HepG2 (cell line): ENCODE results near the gene ANKRD44. TPM values are rescaled to one million over a fixed set of nuclear protein-coding genes. Genes with fewer than 3 reads are reported as not detected.
A peak's percentile ranks its signal among the peaks of the same experiment; 100 is the strongest.

ENCODE experiments used
- ATAC-seq: fragments of 200-7000 bp; cut with Tn5 transposase; 3 replicates; pipeline ENCODE4 v1.9.1; 2020; ENCODE audit warnings: mild to moderate bottlenecking, moderate library complexity
- BruUV-seq: library from RNA; stranded (reverse); fragments of 400-500 nt; replicated peaks from 2 replicates; lab custom pipeline; 2021; lab: Mats Ljungman, UMichigan
- CTCF ChIA-PET: fragments of 300-600 bp; formaldehyde crosslinking; extraction: SDS; loops from one replicate; lab custom pipeline; 2021; ENCODE audit warnings: low total read pairs, inconsistent platforms, low intra/inter-chr PET ratio; lab: Yijun Ruan, JAX
- POLR2A ChIA-PET: fragments of 350-600 bp; sonication (Branson Sonifier 250); formaldehyde crosslinking; loops from one replicate; lab custom pipeline; 2020; ENCODE audit warnings: antibody characterized with exemption, inconsistent platforms; lab: Yijun Ruan, JAX
- DNase-seq: peaks from one replicate; pipeline ENCODE4 v3.0.0-alpha.2; 2015; ENCODE audit warnings: low spot score
- FAIRE-seq: peaks from 3 replicates; lab custom pipeline; 2011; peaks lifted over from hg19 to GRCh38; lab: Jason Lieb, UNC
- H2AFZ ChIP-seq: one replicate; pipeline ENCODE4 v1.6.1; 2011; ENCODE audit warnings: low read length, inconsistent platforms
- H3K27ac ChIP-seq: fragments of 300-600 bp; 3 replicates; pipeline ENCODE4 v1.8.0; 2011; ENCODE audit warnings: mixed run types, mild to moderate bottlenecking, mixed read lengths, low read length, inconsistent platforms; ENCODE audit not compliant: insufficient read depth; ENCODE audit errors: extremely low read length
- H3K27me3 ChIP-seq, 2 experiments: fragments of 200-600 bp in 1 of 2; 2 replicates in 1 of 2; 3 replicates in 1 of 2; pipeline versions ENCODE4 v1.6.0 to v1.8.0; 2011; ENCODE audit warnings: low read length in 2 of 2, mild to moderate bottlenecking in 2 of 2, moderate library complexity in 2 of 2, inconsistent platforms in 1 of 2; ENCODE audit not compliant: insufficient read depth in 2 of 2, control insufficient read depth in 1 of 2
- H3K36me3 ChIP-seq, 2 experiments: fragments of 200-600 bp in 1 of 2; replicated peaks in 1 of 2; 2 replicates in 1 of 2; 3 replicates in 1 of 2; pipeline versions ENCODE4 v1.5.1 to v1.8.0; 2011; ENCODE audit warnings: low read length in 2 of 2, inconsistent platforms in 1 of 2; ENCODE audit not compliant: insufficient read depth in 2 of 2, control insufficient read depth in 1 of 2
- H3K4me1 ChIP-seq: 2 replicates; pipeline ENCODE4 v1.5.1; 2012; ENCODE audit warnings: low read length, inconsistent platforms; ENCODE audit not compliant: insufficient read depth
- H3K4me2 ChIP-seq: 2 replicates; pipeline ENCODE4 v1.6.0; 2011; ENCODE audit warnings: low read depth, low read length, inconsistent platforms
- H3K4me3 ChIP-seq, 3 experiments: fragments of 200-600 bp in 1 of 3; sonication (generic), shearing (Covaris generic) in 1 of 3; replicated peaks in 1 of 3; 2 replicates each; pipeline ENCODE4 v1.5.1; 2011 to 2016; ENCODE audit warnings: low read length in 3 of 3, inconsistent platforms in 2 of 3, low read depth in 2 of 3, mild to moderate bottlenecking in 2 of 3, control low read depth in 1 of 3, mixed read lengths in 1 of 3; ENCODE audit not compliant: insufficient read depth in 1 of 3
- H3K79me2 ChIP-seq: one replicate; pipeline ENCODE4 v1.6.1; 2011; ENCODE audit warnings: low read length, inconsistent platforms; ENCODE audit not compliant: insufficient read depth
- H3K9ac ChIP-seq: 2 replicates; pipeline ENCODE4 v1.6.0; 2011; ENCODE audit warnings: mild to moderate bottlenecking, low read depth, low read length, inconsistent platforms; ENCODE audit not compliant: insufficient read depth
- H3K9me3 ChIP-seq: 2 replicates; pipeline ENCODE4 v1.5.1; 2012; ENCODE audit warnings: mild to moderate bottlenecking, low read length
- H4K20me1 ChIP-seq: 2 replicates; pipeline ENCODE4 v1.6.0; 2011; ENCODE audit warnings: inconsistent platforms, mild to moderate bottlenecking, low read length, moderate library complexity; ENCODE audit not compliant: insufficient read depth
- CTCF ChIP-seq: sonication (generic); formaldehyde crosslinking; IDR thresholded peaks from 2 replicates; pipeline ENCODE4 v1.5.0; 2020; ENCODE audit warnings: mild to moderate bottlenecking, missing genetic modification reagents, moderate library complexity
- HOXD1 ChIP-seq: sonication (generic); formaldehyde crosslinking; IDR thresholded peaks from 2 replicates; pipeline ENCODE4 v1.5.0; 2020; ENCODE audit warnings: missing genetic modification reagents
- MAFF ChIP-seq: IDR thresholded peaks from 2 replicates; pipeline ENCODE4 v1.6.1; 2011; ENCODE audit warnings: low read depth, low read length, improper control_type of control experiment
- MAFK ChIP-seq, 2 experiments: IDR thresholded peaks in 1 of 2; conservative IDR thresholded peaks in 1 of 2; 2 replicates each; pipeline ENCODE4 v1.6.1; 2011; ENCODE audit warnings: improper control_type of control experiment in 2 of 2, low read length in 2 of 2
- SETDB1 ChIP-seq: sonication (generic); formaldehyde crosslinking; IDR thresholded peaks from 2 replicates; pipeline ENCODE4 v1.5.1; 2020; ENCODE audit warnings: missing genetic modification reagents, mild to moderate bottlenecking, borderline replicate concordance
- ZNF460 ChIP-seq: sonication (generic); formaldehyde crosslinking; IDR thresholded peaks from 2 replicates; pipeline ENCODE4 v1.5.1; 2020; ENCODE audit warnings: missing genetic modification reagents, mild to moderate bottlenecking, borderline replicate concordance
- ZNF580 ChIP-seq: IDR thresholded peaks from 2 replicates; pipeline ENCODE4 v1.6.1; 2016; ENCODE audit warnings: low read depth, borderline replicate concordance
- WGBS: methylation state at CpG from one replicate; pipeline ENCODE4 v1.1.6; 2017; ENCODE audit warnings: low lambda C conversion rate; 5-methylcytosine and 5-hydroxymethylcytosine counted together
- in situ Hi-C: cut with HindIII; loops from 2 replicates; pipeline ENCODE4 v1.10.0; 2017; ENCODE audit warnings: low pct_unique_long_range_greater_than_20kb; ENCODE audit not compliant: extremely low pct_ligation_motif_present
- intact Hi-C: fragments of 100-400 bp; cut with micrococcal nuclease; formaldehyde crosslinking; loops from one replicate; pipeline ENCODE4 v1.10.0; 2022; ENCODE audit not compliant: unreplicated experiment
- polyA plus RNA-seq, 8 experiments: library from polyadenylated mRNA; depleted of rRNA in 3 of 8; stranded (reverse) in 7 of 8; unstranded in 1 of 8; fragments of >200 nt; fragmentation: Illumina TruSeq in 4 of 8; extraction: Trizol in 4 of 8; gene quantifications; 2 replicates each; pipeline versions ENCODE4 v1.2.1 to v1.2.3, GENCODE V29; 2011 to 2016; ENCODE audit warnings: low read depth in 4 of 8, missing spikeins in 1 of 8, mixed read lengths in 1 of 8; ENCODE audit not compliant: insufficient read depth in 1 of 8
- total RNA-seq, 5 experiments: library from RNA; depleted of rRNA; stranded (reverse); fragments of >200 nt; fragmentation: Illumina TruSeq; extraction: Trizol; gene quantifications; 2 replicates each; pipeline ENCODE4 v1.2.3, GENCODE V29; 2016; ENCODE audit warnings: low read depth in 1 of 5

The ANKRD44 gene
- total and polyA plus RNA-seq, 2 of the 13 experiments (the other 11 are each of a cell fraction or from before 2014, with no cell fraction given), result 0.04 to 0.11 TPM

- TF ChIP-seq HOXD1 (CRISPR knock-in tag), result no peak
- peak; percentile 99 to 100 for TF ChIP-seq MAFK (conservative IDR thresholded peaks at IDR 0.05 in 1 of 2, IDR thresholded peaks at IDR 0.05 in 1 of 2; ENCODE audit: low read length in 2 of 2)
- peak; percentile 99 for TF ChIP-seq MAFF
- TF ChIP-seq ZNF580 (CRISPR knock-in tag), result no peak
- peak; percentile 58 for TF ChIP-seq CTCF (CRISPR knock-in tag)
- TF ChIP-seq, all 625 proteins: peak for 6
Observed at GRCh38 chr2:197113275-197113711, 197.3 kb downstream of the ANKRD44 start (continued).

- CTCF ChIA-PET, result no interaction called here
- no peaks in the 10 kb centered on the region for H3K9me3 ChIP-seq
- BruUV-seq, result no TSS peak
- DNase-seq, result no peak
- H4K20me1 ChIP-seq, result no peaks in the 10 kb centered on the region
- H3K4me3 ChIP-seq, result no peak overlapping the region
- H3K4me1 ChIP-seq, result peaks cover 8% of the 10 kb centered on the region
- WGBS, result 20% methylated on average over 2 of the region's 2 CpGs
- no peak overlapping the region for H3K9ac ChIP-seq
- in situ Hi-C loops, result no loop called here
- intact Hi-C loops, result no loop called here
- no peak overlapping the region for H3K4me2 ChIP-seq
- no peak for FAIRE-seq
- H3K27me3 ChIP-seq, result no peaks in the 10 kb centered on the region; a peak in 1 of 5 replicates
- peak; percentile 96 for TF ChIP-seq MAFK (conservative IDR thresholded peaks at IDR 0.05 in 1 of 2, IDR thresholded peaks at IDR 0.05 in 1 of 2; ENCODE audit: low read length in 2 of 2)
- no peak for TF ChIP-seq ZNF460 (CRISPR knock-in tag)
- TF ChIP-seq SETDB1 (CRISPR knock-in tag), result no peak
- TF ChIP-seq MAFF, result peak; percentile 94
- TF ChIP-seq, all 625 proteins: peak for 2
- ATAC-seq, result no peak
- Histone ChIP-seq H3K36me3 (no peaks in the 10 kb centered on the region), H3K79me2 (no peaks in the 10 kb centered on the region), H3K27ac (no peak overlapping the region), H2AFZ (no peak overlapping the region)
- POLR2A ChIA-PET, result no interaction called here
Observed at GRCh38 chr2:197109326-197109725, 201.3 kb downstream of the ANKRD44 start.
